Spleen (tissue), 7 donors: ENCODE measurements around the gene VWA3A.

Experiments
- CTCF ChIP-seq, 11 experiments: fragments of 200-600 bp in 7 of 11; fragments of 450-650 bp in 4 of 11; sonication (generic) in 4 of 11; IDR thresholded peaks in 8 of 11; conservative IDR thresholded peaks in 3 of 11; 1 replicate in 7 of 11; 2 replicates in 4 of 11; pipeline versions ENCODE4 v1.4.0 to v1.8.0; 2016 to 2021; ENCODE audit warnings: antibody characterized with exemption in 11 of 11, inconsistent platforms in 4 of 11, mild to moderate bottlenecking in 1 of 11
- POLR2A ChIP-seq, 3 donors: fragments of 450-650 bp; IDR thresholded peaks; one replicate each; pipeline ENCODE4 v1.5.1; 2017; ENCODE audit warnings: antibody characterized with exemption in 3 of 3, mild to moderate bottlenecking in 1 of 3
- donor health status: DM: no; HTN: no; CAD: no; lungs with moderate emphysema.
- donor health status: DM: no; HTN: no; CAD: no.
- donor health status: DM: no; HTN: no; CAD: no.

GRCh38 chr16:22141767-22142166, 49.4 kb downstream of the VWA3A start:
- TF ChIP-seq POLR2A (IDR thresholded peaks at IDR 0.05) (no peak), CTCF (IDR thresholded peaks at IDR 0.05 in 8 of 11, conservative IDR thresholded peaks at IDR 0.05 in 3 of 11) (peak in 1 of 11 experiments; percentile 23)
